Upper lobe of left lung (tissue), 6 donors: Measurements from ENCODE around the gene KIF21A. TPM values are rescaled to one million over a fixed set of nuclear protein-coding genes. Genes with fewer than 3 reads are reported as not detected.

Experiments
- ATAC-seq, 2 donors: fragments of 200-7000 bp; cut with Tn5 transposase; one replicate each; pipeline ENCODE4 v1.9.1; 2022; ENCODE audit warnings: mild to moderate bottlenecking in 2 of 2, moderate library complexity in 2 of 2; ENCODE audit not compliant: low FRiP score in 2 of 2
- DNase-seq, 2 donors: peaks; one replicate each; pipeline ENCODE4 v3.0.0-alpha.2; 2019 to 2020
- H3K27ac ChIP-seq, 4 donors: fragments of 200-600 bp; sonication (generic); one replicate each; pipeline ENCODE4 v1.5.1; 2016 to 2019
- H3K27me3 ChIP-seq, 4 donors: fragments of 200-600 bp; sonication (generic); one replicate each; pipeline ENCODE4 v1.5.1; 2017 to 2019
- H3K36me3 ChIP-seq, 4 donors: fragments of 200-600 bp; sonication (generic); one replicate each; pipeline ENCODE4 v1.5.1; 2016 to 2019
- H3K4me1 ChIP-seq, 4 donors: fragments of 200-600 bp; sonication (generic); one replicate each; pipeline ENCODE4 v1.5.1; 2018 to 2019
- H3K4me3 ChIP-seq, 4 donors: fragments of 200-600 bp; sonication (generic); one replicate each; pipeline ENCODE4 v1.5.1; 2017 to 2019; ENCODE audit warnings: mild to moderate bottlenecking in 2 of 4, moderate library complexity in 1 of 4
- H3K9me3 ChIP-seq, 4 donors: fragments of 200-600 bp; sonication (generic); one replicate each; pipeline ENCODE4 v1.5.1; 2018 to 2019
- CTCF ChIP-seq, 6 experiments: fragments of 450-650 bp in 4 of 6; fragments of 200-600 bp in 2 of 6; sonication (generic) in 2 of 6; IDR thresholded peaks; one replicate each; pipeline ENCODE4 v1.5.1; 2016 to 2019; ENCODE audit warnings: antibody characterized with exemption in 6 of 6
- EP300 ChIP-seq, 4 donors: sonication (generic); formaldehyde crosslinking; IDR thresholded peaks; one replicate each; pipeline ENCODE4 v1.5.1; 2017; ENCODE audit warnings: antibody characterized with exemption in 4 of 4, control low read depth in 2 of 4
- POLR2A ChIP-seq, 4 donors: fragments of 450-650 bp; IDR thresholded peaks; one replicate each; pipeline ENCODE4 v1.5.1; 2016 to 2017; ENCODE audit warnings: antibody characterized with exemption in 4 of 4, mild to moderate bottlenecking in 2 of 4
- POLR2AphosphoS5 ChIP-seq, 2 donors: sonication (generic); formaldehyde crosslinking; IDR thresholded peaks; one replicate each; pipeline ENCODE4 v1.5.1; 2017; ENCODE audit warnings: antibody characterized with exemption in 2 of 2
- WGBS, 2 donors: methylation state at CpG; one replicate each; pipeline ENCODE4 v1.1.5; 2017 to 2018; 5-methylcytosine and 5-hydroxymethylcytosine counted together
- total RNA-seq, 6 donors: library from RNA; depleted of rRNA in 4 of 6; stranded (reverse); fragments of >200 nt in 4 of 6; gene quantifications; one replicate each; pipeline versions ENCODE4 v1.1.0 to v1.2.1, GENCODE V29; 2016 to 2021
- donor health status: DM: no; HTN: no; CAD: no; lungs with moderate emphysema.
- donor health status: DM: no; HTN: yes; CAD: no; lungs with severe emphysema.

Gene KIF21A
- total RNA-seq, 6 donors from 2014 or later = 6.6 to 89.3 (median 18.3) TPM

- Histone ChIP-seq H3K27me3 (peaks cover 0 to 4% (median 0%) of the 10 kb centered on the region in 4 donors), H3K9me3 (no peaks in the 10 kb centered on the region), H3K27ac (no peak overlapping the region), H3K36me3 (no peaks in the 10 kb centered on the region), H3K4me1 (peaks cover 6 to 19% (median 11%) of the 10 kb centered on the region in 4 donors), H3K4me3 (no peak overlapping the region)
- ATAC-seq (no peak), DNase-seq (no peak)
- no peak for TF ChIP-seq CTCF (IDR thresholded peaks at IDR 0.05)
- no peak for TF ChIP-seq POLR2AphosphoS5 (IDR thresholded peaks at IDR 0.05)
- no peak for TF ChIP-seq EP300 (IDR thresholded peaks at IDR 0.05)
- no peak for TF ChIP-seq POLR2A (IDR thresholded peaks at IDR 0.05)
- 87 to 94% methylated on average over 2 of the region's 2 CpGs for WGBS, 2 donors
Observed at GRCh38 chr12:39440781-39441180, 2.1 kb downstream of the KIF21A start.

- H3K27ac ChIP-seq = no peak overlapping the region
- 92 to 100% methylated on average over 1 of the region's 1 CpG for WGBS, 2 donors
- H3K4me1 ChIP-seq = peaks cover 6 to 19% (median 11%) of the 10 kb centered on the region in 4 donors
- H3K27me3 ChIP-seq = peaks cover 0 to 4% (median 0%) of the 10 kb centered on the region in 4 donors
- H3K36me3 ChIP-seq = no peaks in the 10 kb centered on the region
- ATAC-seq (no peak), DNase-seq (no peak)
- no peak overlapping the region for H3K4me3 ChIP-seq
- no peaks in the 10 kb centered on the region for H3K9me3 ChIP-seq
- no peak for TF ChIP-seq EP300 (IDR thresholded peaks at IDR 0.05)
- no peak for TF ChIP-seq POLR2A (IDR thresholded peaks at IDR 0.05)
- no peak for TF ChIP-seq POLR2AphosphoS5 (IDR thresholded peaks at IDR 0.05)
- no peak for TF ChIP-seq CTCF (IDR thresholded peaks at IDR 0.05)
Observed at GRCh38 chr12:39440101-39440500, 2.8 kb downstream of the KIF21A start.

- WGBS, 2 donors = 80% methylated on average over 3 of the region's 3 CpGs
- ATAC-seq (no peak), DNase-seq (no peak)
- Histone ChIP-seq H3K36me3 (no peaks in the 10 kb centered on the region), H3K4me1 (no peaks in the 10 kb centered on the region), H3K27me3 (no peaks in the 10 kb centered on the region), H3K27ac (no peak overlapping the region), H3K4me3 (no peak overlapping the region), H3K9me3 (no peaks in the 10 kb centered on the region)
- no peak for TF ChIP-seq POLR2A (IDR thresholded peaks at IDR 0.05)
- no peak for TF ChIP-seq CTCF (IDR thresholded peaks at IDR 0.05)
- no peak for TF ChIP-seq EP300 (IDR thresholded peaks at IDR 0.05)
- TF ChIP-seq POLR2AphosphoS5 (IDR thresholded peaks at IDR 0.05) = no peak
Observed at GRCh38 chr12:39435531-39435930, 7.4 kb downstream of the KIF21A start.

DNA sequence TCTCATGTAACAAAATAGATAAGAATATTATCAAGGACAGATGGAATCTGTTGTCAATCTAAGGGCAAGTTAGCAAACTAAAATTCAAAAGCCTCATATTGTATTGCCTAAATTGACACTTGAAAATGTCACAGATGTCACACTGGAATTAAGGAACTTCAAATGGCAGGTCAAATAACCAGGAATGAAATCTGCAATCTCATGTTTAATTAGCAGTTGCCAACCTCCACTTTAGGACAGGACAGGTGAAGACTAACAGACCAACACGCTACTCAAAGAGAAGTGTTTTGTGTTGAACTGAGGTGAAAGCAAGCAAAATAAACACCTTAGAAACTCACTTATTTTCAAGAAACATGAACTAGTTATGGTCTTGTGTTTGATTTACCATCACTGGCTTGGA is 11.1 kb downstream of the KIF21A start:
- Histone ChIP-seq H3K4me1 (no peaks in the 10 kb centered on the region), H3K4me3 (no peak overlapping the region), H3K36me3 (no peaks in the 10 kb centered on the region), H3K9me3 (no peaks in the 10 kb centered on the region), H3K27me3 (no peaks in the 10 kb centered on the region), H3K27ac (no peak overlapping the region)
- TF ChIP-seq POLR2A (IDR thresholded peaks at IDR 0.05) (no peak), CTCF (IDR thresholded peaks at IDR 0.05) (no peak), POLR2AphosphoS5 (IDR thresholded peaks at IDR 0.05) (no peak), EP300 (IDR thresholded peaks at IDR 0.05) (no peak)
- DNase-seq = no peak
- ATAC-seq = no peak
- 68 to 73% methylated on average over 1 of the region's 1 CpG for WGBS, 2 donors

GRCh38 chr12:39431002-39431796 is 11.7 kb downstream of the KIF21A start:
- ATAC-seq (no peak), DNase-seq (no peak)
- H3K27ac ChIP-seq = no peak overlapping the region
- no peaks in the 10 kb centered on the region for H3K36me3 ChIP-seq
- no peaks in the 10 kb centered on the region for H3K4me1 ChIP-seq
- 42 to 56% methylated on average over 3 of the region's 3 CpGs for WGBS, 2 donors
- no peak overlapping the region for H3K4me3 ChIP-seq
- H3K27me3 ChIP-seq = no peaks in the 10 kb centered on the region
- H3K9me3 ChIP-seq = no peaks in the 10 kb centered on the region
- TF ChIP-seq POLR2AphosphoS5 (IDR thresholded peaks at IDR 0.05) (no peak), EP300 (IDR thresholded peaks at IDR 0.05) (no peak), CTCF (IDR thresholded peaks at IDR 0.05) (no peak), POLR2A (IDR thresholded peaks at IDR 0.05) (no peak)
